ENCODE results near the gene CLEC11A.

Gene CLEC11A

DNA sequence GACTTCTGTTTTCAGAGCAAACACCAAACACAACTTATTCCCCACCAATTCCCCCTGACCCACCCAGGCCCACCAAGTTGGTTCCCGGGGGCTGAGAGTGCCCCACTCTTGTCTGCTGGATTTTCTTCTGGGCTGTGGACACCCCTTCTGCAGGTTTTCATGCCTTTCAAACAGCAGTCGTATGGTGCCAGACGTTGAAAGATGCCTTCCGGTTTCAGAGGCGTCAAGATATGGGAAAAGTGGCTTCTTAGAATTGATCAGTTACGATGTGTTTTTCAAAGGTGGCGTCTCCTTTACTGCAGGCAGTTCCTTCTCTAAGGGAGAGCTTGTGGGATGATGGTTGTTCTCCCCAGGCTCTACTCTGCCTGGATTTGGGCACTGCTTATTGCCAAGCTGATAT is 12.7 kb downstream of the CLEC11A start:
- no peak overlapping the region for H2AFZ ChIP-seq (ENCODE audit: low read depth, low read length)
- TF ChIP-seq EZH2phosphoT487 (IDR thresholded peaks at IDR 0.05; ENCODE audit: low read depth) (no peak), CTCF (IDR thresholded peaks at IDR 0.05; ENCODE audit: low read depth, low read length) (no peak)
- no peak overlapping the region for H3K27ac ChIP-seq (ENCODE audit: low read length)
- peaks cover 42% of the 10 kb centered on the region for H3K27me3 ChIP-seq (ENCODE audit: low read depth, low read length)
- H3K9ac ChIP-seq (ENCODE audit: low read length) = no peak overlapping the region
- no peak overlapping the region for H3K4me2 ChIP-seq (ENCODE audit: low read length)
- H4K20me1 ChIP-seq (ENCODE audit: insufficient read depth, low read length) = no peaks in the 10 kb centered on the region
- no peaks in the 10 kb centered on the region for H3K4me1 ChIP-seq (ENCODE audit: low read length)
- no peak overlapping the region for H3K4me3 ChIP-seq (ENCODE audit: low read length)
- H3K36me3 ChIP-seq (replicated peaks; ENCODE audit: low read depth, low read length) = no peaks in the 10 kb centered on the region
- H3K9me3 ChIP-seq (ENCODE audit: insufficient read depth, low read length) = no peaks in the 10 kb centered on the region
- H3K79me2 ChIP-seq (ENCODE audit: low read length) = no peaks in the 10 kb centered on the region

- Histone ChIP-seq H3K9ac (ENCODE audit: low read length) (no peak overlapping the region), H2AFZ (ENCODE audit: low read depth, low read length) (no peak overlapping the region), H4K20me1 (ENCODE audit: insufficient read depth, low read length) (no peaks in the 10 kb centered on the region), H3K9me3 (ENCODE audit: insufficient read depth, low read length) (no peaks in the 10 kb centered on the region), H3K79me2 (ENCODE audit: low read length) (no peaks in the 10 kb centered on the region), H3K27ac (ENCODE audit: low read length) (no peak overlapping the region), H3K4me2 (ENCODE audit: low read length) (no peak overlapping the region), H3K36me3 (replicated peaks; ENCODE audit: low read depth, low read length) (no peaks in the 10 kb centered on the region), H3K4me1 (ENCODE audit: low read length) (no peaks in the 10 kb centered on the region), H3K4me3 (ENCODE audit: low read length) (no peak overlapping the region), H3K27me3 (ENCODE audit: low read depth, low read length) (peaks cover 45% of the 10 kb centered on the region)
- TF ChIP-seq EZH2phosphoT487 (IDR thresholded peaks at IDR 0.05; ENCODE audit: low read depth) (no peak), CTCF (IDR thresholded peaks at IDR 0.05; ENCODE audit: low read depth, low read length) (no peak)
Measured at GRCh38 chr19:50736338-50736737, 13.2 kb downstream of the CLEC11A start.

DNA sequence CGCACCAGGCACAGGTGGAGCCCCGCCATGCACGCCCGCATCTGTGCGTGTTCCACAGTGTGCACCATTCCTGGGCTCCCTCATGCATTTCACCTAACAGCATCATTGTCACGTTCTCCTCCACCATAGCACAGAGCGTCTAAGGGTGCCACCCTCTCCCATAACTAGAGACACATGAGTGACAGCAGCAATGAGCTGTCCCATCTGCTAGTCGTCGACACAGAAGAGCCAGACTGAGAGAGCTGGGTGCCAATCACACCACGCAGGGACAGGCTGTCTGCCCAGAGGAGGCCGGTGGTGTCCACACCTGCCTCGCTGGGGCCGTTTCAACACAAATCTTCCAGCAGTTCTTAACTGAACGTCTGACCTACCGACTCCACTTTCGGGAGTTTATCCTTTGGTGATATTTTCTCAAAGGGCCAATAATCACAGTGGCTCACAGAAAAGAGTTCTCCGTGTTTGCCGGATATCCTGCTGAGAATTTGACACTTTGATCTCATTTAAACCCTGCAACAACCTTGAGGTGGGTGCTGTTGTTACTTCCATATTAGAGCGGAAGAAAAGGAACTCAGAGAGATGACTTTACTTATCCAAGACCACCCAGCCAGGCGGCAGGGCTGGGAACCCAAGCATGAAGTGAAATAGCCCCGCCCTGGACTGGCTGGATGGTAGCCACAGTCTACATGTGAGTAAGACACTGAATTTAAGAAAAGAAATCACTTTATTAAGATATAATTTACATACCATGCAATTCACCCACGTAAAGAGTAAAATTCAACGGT is 16.2 kb downstream of the CLEC11A start:
- Histone ChIP-seq H3K4me3 (ENCODE audit: low read length) (no peak overlapping the region), H3K27ac (ENCODE audit: low read length) (no peak overlapping the region), H3K36me3 (replicated peaks; ENCODE audit: low read depth, low read length) (no peaks in the 10 kb centered on the region), H3K4me2 (ENCODE audit: low read length) (no peak overlapping the region), H3K4me1 (ENCODE audit: low read length) (no peaks in the 10 kb centered on the region), H3K9me3 (ENCODE audit: insufficient read depth, low read length) (no peaks in the 10 kb centered on the region), H3K79me2 (ENCODE audit: low read length) (no peaks in the 10 kb centered on the region), H2AFZ (ENCODE audit: low read depth, low read length) (no peak overlapping the region), H4K20me1 (ENCODE audit: insufficient read depth, low read length) (no peaks in the 10 kb centered on the region), H3K9ac (ENCODE audit: low read length) (no peak overlapping the region), H3K27me3 (ENCODE audit: low read depth, low read length) (peaks cover 26% of the 10 kb centered on the region)
- TF ChIP-seq EZH2phosphoT487 (IDR thresholded peaks at IDR 0.05; ENCODE audit: low read depth) (no peak), CTCF (IDR thresholded peaks at IDR 0.05; ENCODE audit: low read depth, low read length) (no peak)

- Histone ChIP-seq H3K79me2 (ENCODE audit: low read length) (no peaks in the 10 kb centered on the region), H2AFZ (ENCODE audit: low read depth, low read length) (no peak overlapping the region), H3K36me3 (replicated peaks; ENCODE audit: low read depth, low read length) (no peaks in the 10 kb centered on the region), H3K4me3 (ENCODE audit: low read length) (no peak overlapping the region), H3K9me3 (ENCODE audit: insufficient read depth, low read length) (no peaks in the 10 kb centered on the region), H3K27me3 (ENCODE audit: low read depth, low read length) (peaks cover 22% of the 10 kb centered on the region), H3K4me2 (ENCODE audit: low read length) (no peak overlapping the region), H3K27ac (ENCODE audit: low read length) (no peak overlapping the region), H4K20me1 (ENCODE audit: insufficient read depth, low read length) (no peaks in the 10 kb centered on the region), H3K4me1 (ENCODE audit: low read length) (no peaks in the 10 kb centered on the region), H3K9ac (ENCODE audit: low read length) (no peak overlapping the region)
- TF ChIP-seq EZH2phosphoT487 (IDR thresholded peaks at IDR 0.05; ENCODE audit: low read depth) (no peak), CTCF (IDR thresholded peaks at IDR 0.05; ENCODE audit: low read depth, low read length) (no peak)
Measured at GRCh38 chr19:50739914-50740426, 16.8 kb downstream of the CLEC11A start.

Measured in OCI-LY3 (cell line).